Stimulated activated effector memory CD8-positive, alpha-beta T cell treated with anti-CD3 and anti-CD28 coated beads, Interleukin-12 subunit alpha, Interleukin-12 subunit beta, amount 100 ng/mL, for 72 hours (primary cell): ENCODE results near the gene UBXN1.

Experiments used
- ATAC-seq: fragments of 150-1000 bp; cut with Tn5 transposase; 2 replicates; pipeline ENCODE4 v1.10.0; 2021
- DNase-seq, 2 donors: peaks; one replicate each; pipeline ENCODE4 v3.0.0; 2021 to 2022; ENCODE audit warnings: low spot score in 2 of 2
- H3K27ac Mint-ChIP-seq: one replicate; pipeline ENCODE4 v1.8.0; 2022; ENCODE audit warnings: mild to moderate bottlenecking, mixed read lengths
- H3K36me3 Mint-ChIP-seq: one replicate; pipeline ENCODE4 v1.8.0; 2022; ENCODE audit warnings: mild to moderate bottlenecking, mixed read lengths
- H3K4me1 Mint-ChIP-seq: one replicate; pipeline ENCODE4 v1.8.0; 2022; ENCODE audit warnings: mixed read lengths
- H3K4me3 Mint-ChIP-seq: one replicate; pipeline ENCODE4 v1.8.0; 2022; ENCODE audit warnings: mild to moderate bottlenecking, mixed read lengths
- H3K9me3 Mint-ChIP-seq: one replicate; pipeline ENCODE4 v1.8.0; 2022; ENCODE audit warnings: mixed read lengths

Gene UBXN1, protein sequence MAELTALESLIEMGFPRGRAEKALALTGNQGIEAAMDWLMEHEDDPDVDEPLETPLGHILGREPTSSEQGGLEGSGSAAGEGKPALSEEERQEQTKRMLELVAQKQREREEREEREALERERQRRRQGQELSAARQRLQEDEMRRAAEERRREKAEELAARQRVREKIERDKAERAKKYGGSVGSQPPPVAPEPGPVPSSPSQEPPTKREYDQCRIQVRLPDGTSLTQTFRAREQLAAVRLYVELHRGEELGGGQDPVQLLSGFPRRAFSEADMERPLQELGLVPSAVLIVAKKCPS

DNA sequence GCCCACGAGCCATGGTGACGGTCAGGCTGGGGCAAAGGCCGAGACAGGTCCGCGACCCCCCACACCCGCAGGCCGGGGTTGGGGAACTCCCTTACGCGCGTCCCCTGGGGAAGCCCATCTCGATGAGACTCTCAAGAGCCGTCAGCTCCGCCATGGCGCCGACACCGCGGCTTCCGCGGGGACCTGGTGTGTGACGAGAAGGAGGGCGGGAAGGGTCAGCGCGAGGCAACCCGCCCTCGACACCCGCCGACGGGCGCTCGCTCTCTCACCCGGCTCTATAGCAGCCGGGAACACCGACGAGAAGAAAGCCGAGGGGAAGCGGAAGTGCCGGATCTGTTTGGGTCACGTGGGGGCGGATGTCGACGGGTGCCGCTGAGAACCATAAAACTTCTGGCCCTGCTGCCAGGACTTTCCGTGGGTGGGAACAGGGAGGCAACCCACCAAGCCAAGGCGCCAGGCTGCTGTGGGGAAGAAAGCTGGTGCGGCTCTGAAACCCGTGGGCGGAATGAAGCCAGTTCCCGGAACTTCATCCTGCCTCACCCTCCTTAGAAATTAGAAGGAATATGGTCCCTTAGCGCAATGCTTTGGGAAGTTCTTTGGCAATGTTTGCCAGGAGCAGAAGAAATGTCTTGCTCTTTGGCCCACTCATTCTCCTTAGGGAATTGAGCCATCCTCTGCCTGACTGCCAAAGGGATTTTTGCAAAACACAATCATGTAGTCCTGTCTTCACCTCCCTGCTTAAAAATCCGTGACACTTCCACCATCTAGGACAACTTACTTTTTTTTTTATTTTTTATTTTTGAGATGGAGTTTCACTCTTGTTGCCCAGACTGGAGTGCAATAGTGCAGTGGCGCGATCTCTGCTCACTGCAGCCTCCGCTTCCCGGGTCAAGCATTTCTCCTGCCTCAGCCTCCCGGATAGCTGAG lies at the start of gene UBXN1:
Gene UBXN1, minus strand, starts transcription at position 304 of the 927 bp plus-strand sequence. Its CDS starts 150 bp downstream, at position 154.
- Mint-ChIP-seq H3K4me3 (peak within 1 kb of the TSS; percentile 91), H3K4me1 (peaks cover 42% of the 10 kb centered on the region), H3K36me3 (peaks cover 52% of the 10 kb centered on the region), H3K9me3 (no peaks in the 10 kb centered on the region), H3K27ac (peak within 1 kb of the TSS; percentile 97)
- ATAC-seq (peak; percentile 91), DNase-seq (peak; percentile 60 to 90)

GRCh38 chr11:62728171-62728988 lies 49.5 kb upstream of the UBXN1 start, which contains the start of gene TTC9C:
TTC9C (plus strand) TSS chr11:62728486; CDS start chr11:62728849, 363 bp downstream.
- ATAC-seq = peak; percentile 36
- H3K4me3 Mint-ChIP-seq = peak within 1 kb of the TSS; percentile 89
- peaks cover 29% of the 10 kb centered on the region for H3K4me1 Mint-ChIP-seq
- peak within 1 kb of the TSS; percentile 99 for H3K27ac Mint-ChIP-seq
- peaks cover 95% of the 10 kb centered on the region for H3K36me3 Mint-ChIP-seq
- H3K9me3 Mint-ChIP-seq = no peaks in the 10 kb centered on the region
- peak; percentile 63 to 90 for DNase-seq

GRCh38 chr11:62727872-62728170 lies 48.9 kb upstream of the UBXN1 start:
- ATAC-seq = peak; percentile 77

DNA sequence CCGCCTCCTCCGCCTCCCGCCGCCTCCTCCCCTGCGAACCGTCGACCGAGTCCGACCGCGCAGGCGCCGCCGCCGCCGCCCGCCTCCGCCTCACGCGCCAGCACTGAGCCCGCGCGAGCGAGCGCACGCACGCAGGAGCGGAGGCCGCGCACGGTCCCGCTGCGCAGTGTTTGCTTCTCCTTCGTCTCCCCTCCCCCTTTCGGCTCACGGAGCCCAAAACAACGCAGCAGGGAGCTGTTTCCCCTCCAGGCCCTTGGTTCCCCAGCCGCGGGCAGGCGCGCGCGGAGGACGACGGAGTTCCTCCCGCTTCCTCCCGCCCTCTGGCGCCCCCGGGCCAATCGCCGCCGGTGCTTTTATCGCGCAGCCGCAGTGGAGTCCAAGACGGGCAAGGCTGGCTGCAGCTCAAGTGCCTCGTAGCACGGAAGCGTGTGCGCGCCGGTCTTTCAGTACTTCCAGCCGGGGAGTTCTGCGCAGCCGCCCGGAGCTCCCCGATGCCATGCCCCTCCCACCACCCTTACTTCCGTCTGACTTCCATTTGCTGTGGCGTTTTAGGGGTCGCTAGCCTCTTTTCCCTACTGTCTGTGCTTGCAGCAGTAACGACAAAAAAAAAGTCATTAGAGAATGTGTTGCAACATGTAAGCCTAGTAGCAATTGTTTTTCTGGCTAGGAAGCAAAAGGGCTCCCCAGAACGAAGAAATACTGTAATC lies 48.4 kb upstream of the UBXN1 start, which contains the start of gene HNRNPUL2:
Gene HNRNPUL2, minus strand, starts transcription at position 293 of the 707 bp plus-strand sequence. CDS start 301 bp downstream, outside the sequence.
- Mint-ChIP-seq H3K36me3 (peaks cover 95% of the 10 kb centered on the region), H3K9me3 (no peaks in the 10 kb centered on the region), H3K27ac (peak within 1 kb of the TSS; percentile 99), H3K4me3 (peak within 1 kb of the TSS; percentile 89), H3K4me1 (peaks cover 30% of the 10 kb centered on the region)
- peak; percentile 89 for ATAC-seq
- DNase-seq = peak; percentile 98 to 99

More at GRCh38 chr11:62727872-62728170, 48.9 kb upstream of the UBXN1 start:
- DNase-seq = peak in 1 of 2 donors; percentile 61
- Mint-ChIP-seq H3K27ac (peak overlapping the region; percentile 99), H3K4me3 (peak overlapping the region; percentile 89), H3K9me3 (no peaks in the 10 kb centered on the region), H3K4me1 (peaks cover 30% of the 10 kb centered on the region), H3K36me3 (peaks cover 95% of the 10 kb centered on the region)

DNA sequence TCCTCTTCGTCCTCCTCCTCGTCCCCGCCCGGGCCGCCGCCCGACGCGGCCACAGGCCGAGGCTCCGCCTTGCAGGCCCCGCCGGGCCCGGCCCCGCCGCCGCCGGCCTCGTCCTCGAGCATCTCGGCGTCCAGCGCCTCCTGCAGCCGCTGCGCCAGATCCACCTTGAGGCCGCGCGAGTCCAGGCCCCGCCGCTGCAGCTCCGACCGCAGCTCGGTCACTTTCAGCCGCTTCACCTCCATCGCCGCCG lies 48.0 kb upstream of the UBXN1 start:
- H3K36me3 Mint-ChIP-seq = peaks cover 95% of the 10 kb centered on the region
- H3K4me3 Mint-ChIP-seq = peak overlapping the region; percentile 89
- no peaks in the 10 kb centered on the region for H3K9me3 Mint-ChIP-seq
- H3K27ac Mint-ChIP-seq = peak overlapping the region; percentile 99
- no peak for DNase-seq
- peak; percentile 12 for ATAC-seq
- peaks cover 30% of the 10 kb centered on the region for H3K4me1 Mint-ChIP-seq

- peaks cover 28% of the 10 kb centered on the region for H3K4me1 Mint-ChIP-seq
- ATAC-seq (no peak), DNase-seq (peak in 1 of 2 donors; percentile 70)
- H3K9me3 Mint-ChIP-seq = no peaks in the 10 kb centered on the region
- H3K27ac Mint-ChIP-seq = peak overlapping the region; percentile 99
- peak overlapping the region; percentile 89 for H3K4me3 Mint-ChIP-seq
- H3K36me3 Mint-ChIP-seq = peaks cover 95% of the 10 kb centered on the region
Measured at GRCh38 chr11:62726156-62726914, 47.5 kb upstream of the UBXN1 start.

DNA sequence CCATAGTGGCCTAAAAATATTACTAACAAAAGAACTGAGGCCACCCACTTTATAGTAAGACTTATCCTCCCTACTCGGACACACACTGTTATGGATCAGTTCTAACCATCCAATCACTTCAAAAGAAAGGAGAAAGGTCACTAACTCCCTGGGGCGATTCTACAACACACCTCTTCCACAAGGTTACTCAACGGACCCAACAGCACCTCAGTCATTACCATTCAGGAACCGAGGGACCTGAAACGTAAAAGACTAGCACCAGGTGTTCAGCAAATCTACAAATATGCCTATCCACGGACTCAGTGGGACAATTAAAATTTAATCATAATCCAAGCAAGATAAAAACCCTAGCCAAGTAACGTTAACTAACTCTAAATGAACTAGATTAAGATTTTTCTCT lies 46.8 kb upstream of the UBXN1 start:
- Mint-ChIP-seq H3K36me3 (peaks cover 95% of the 10 kb centered on the region), H3K27ac (peak overlapping the region; percentile 99), H3K4me1 (peaks cover 23% of the 10 kb centered on the region), H3K9me3 (no peaks in the 10 kb centered on the region), H3K4me3 (peak overlapping the region; percentile 89)
- ATAC-seq (no peak), DNase-seq (no peak)

- ATAC-seq (no peak), DNase-seq (no peak)
- peaks cover 98% of the 10 kb centered on the region for H3K36me3 Mint-ChIP-seq
- peak overlapping the region; percentile 99 for H3K27ac Mint-ChIP-seq
- H3K4me3 Mint-ChIP-seq = peak overlapping the region; percentile 89
- peaks cover 33% of the 10 kb centered on the region for H3K4me1 Mint-ChIP-seq
- H3K9me3 Mint-ChIP-seq = no peaks in the 10 kb centered on the region
Measured at GRCh38 chr11:62724171-62724570, 45.3 kb upstream of the UBXN1 start.

DNA sequence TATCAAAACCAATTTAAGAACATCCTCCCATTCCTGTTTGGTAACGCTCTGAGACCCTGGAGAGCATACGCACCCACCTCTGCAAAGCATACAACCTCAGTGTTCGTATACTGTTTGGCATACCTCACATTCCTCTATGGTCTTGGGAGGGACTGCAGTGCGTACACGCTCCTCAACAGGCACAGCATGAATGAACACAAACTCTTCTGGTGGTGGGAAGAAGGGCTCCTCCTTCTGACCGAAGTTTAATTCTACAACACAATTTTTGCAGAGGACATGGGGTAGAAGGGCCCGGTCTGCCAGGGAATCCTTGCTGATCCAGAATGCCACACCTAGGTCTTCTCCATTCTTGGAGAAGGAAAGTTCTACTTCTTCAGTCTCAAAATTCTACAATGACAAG lies 43.1 kb upstream of the UBXN1 start:
- peaks cover 45% of the 10 kb centered on the region for H3K4me1 Mint-ChIP-seq
- peak overlapping the region; percentile 29 for H3K27ac Mint-ChIP-seq
- peaks cover 100% of the 10 kb centered on the region for H3K36me3 Mint-ChIP-seq
- H3K9me3 Mint-ChIP-seq = no peaks in the 10 kb centered on the region
- ATAC-seq = no peak
- DNase-seq = no peak
- no peak overlapping the region for H3K4me3 Mint-ChIP-seq

DNA sequence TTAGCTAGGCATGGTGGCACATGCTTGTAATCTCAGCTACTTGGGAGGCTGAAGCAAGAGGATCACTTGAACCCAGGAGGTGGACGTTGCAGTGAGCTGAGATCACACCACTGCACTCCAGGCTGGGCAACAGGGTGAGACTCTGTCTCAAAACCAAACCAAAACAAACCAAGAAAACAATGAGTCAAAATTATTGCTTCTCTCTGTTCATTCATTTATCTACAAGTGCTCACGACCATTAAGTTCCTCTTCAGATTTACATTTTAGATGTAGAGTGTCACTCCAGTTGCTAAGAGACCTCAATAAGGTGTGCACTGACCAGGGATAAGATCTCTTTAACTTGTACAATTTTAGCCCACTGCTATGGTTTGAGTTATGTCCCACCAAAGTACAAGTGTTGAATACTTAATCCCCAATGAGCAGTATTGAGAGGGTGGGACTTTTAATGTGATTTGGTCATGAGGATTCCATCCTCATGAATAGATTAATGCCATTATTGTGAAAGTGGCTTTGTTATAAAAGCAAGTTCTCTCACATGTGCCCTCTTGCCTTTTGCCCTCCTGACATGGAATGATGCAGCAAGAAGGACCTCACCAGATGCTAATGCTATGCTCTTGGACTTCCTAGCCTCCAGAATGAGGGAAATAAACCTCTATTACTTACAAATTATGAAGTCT lies 40.6 kb upstream of the UBXN1 start:
- H3K27ac Mint-ChIP-seq = peak overlapping the region; percentile 87
- peaks cover 100% of the 10 kb centered on the region for H3K36me3 Mint-ChIP-seq
- ATAC-seq = peak; percentile 89
- DNase-seq = no peak
- H3K4me3 Mint-ChIP-seq = no peak overlapping the region
- H3K9me3 Mint-ChIP-seq = no peaks in the 10 kb centered on the region
- H3K4me1 Mint-ChIP-seq = peaks cover 37% of the 10 kb centered on the region

GRCh38 chr11:62716816-62717215 lies 37.9 kb upstream of the UBXN1 start:
- ATAC-seq (no peak), DNase-seq (no peak)
- Mint-ChIP-seq H3K4me1 (peaks cover 50% of the 10 kb centered on the region), H3K4me3 (no peak overlapping the region), H3K27ac (peak overlapping the region; percentile 60), H3K36me3 (peaks cover 100% of the 10 kb centered on the region), H3K9me3 (no peaks in the 10 kb centered on the region)

DNA sequence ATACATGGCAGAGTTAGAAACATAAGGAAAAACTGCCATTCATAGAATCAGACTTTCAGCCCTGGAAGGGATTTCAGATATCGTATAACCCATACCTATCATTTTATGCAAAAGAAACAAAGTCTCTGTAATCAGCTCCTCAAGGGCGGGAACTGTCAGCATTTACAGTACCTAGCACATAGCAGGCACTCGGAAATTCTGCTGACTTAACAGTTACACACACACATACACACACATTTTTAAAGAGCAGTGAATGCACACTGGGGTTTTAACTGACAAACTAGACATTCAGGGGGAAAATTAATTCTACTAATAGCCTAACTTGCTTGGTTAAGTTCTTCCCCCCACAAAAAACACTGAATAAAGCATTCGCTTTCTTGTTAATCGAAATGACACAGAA lies 37.3 kb upstream of the UBXN1 start:
- H3K36me3 Mint-ChIP-seq = peaks cover 100% of the 10 kb centered on the region
- peak overlapping the region; percentile 89 for H3K27ac Mint-ChIP-seq
- H3K4me3 Mint-ChIP-seq = no peak overlapping the region
- DNase-seq = no peak
- ATAC-seq = no peak
- H3K9me3 Mint-ChIP-seq = no peaks in the 10 kb centered on the region
- H3K4me1 Mint-ChIP-seq = peaks cover 50% of the 10 kb centered on the region
